Coronary artery (tissue), 2 donors: ENCODE data around the gene RPS6KA2.

Experiments used
- DNase-seq: peaks from one replicate; pipeline ENCODE4 v3.0.0-alpha.2; 2017; ENCODE audit warnings: low spot score
- H3K27ac ChIP-seq, 2 donors: fragments of 200-600 bp; sonication (generic); one replicate each; pipeline ENCODE4 v1.5.1; 2016 to 2019
- H3K4me3 ChIP-seq: fragments of 200-600 bp; sonication (generic); 2 replicates; pipeline ENCODE4 v1.5.1; 2016; ENCODE audit warnings: mild to moderate bottlenecking, moderate library complexity
- TF ChIP-seq, protein P1 (sequence below): fragments of 200-600 bp; sonication (generic); IDR thresholded peaks from one replicate; pipeline ENCODE4 v1.5.1; 2019; ENCODE audit warnings: antibody characterized with exemption

RPS6KA2 gene

DNA sequence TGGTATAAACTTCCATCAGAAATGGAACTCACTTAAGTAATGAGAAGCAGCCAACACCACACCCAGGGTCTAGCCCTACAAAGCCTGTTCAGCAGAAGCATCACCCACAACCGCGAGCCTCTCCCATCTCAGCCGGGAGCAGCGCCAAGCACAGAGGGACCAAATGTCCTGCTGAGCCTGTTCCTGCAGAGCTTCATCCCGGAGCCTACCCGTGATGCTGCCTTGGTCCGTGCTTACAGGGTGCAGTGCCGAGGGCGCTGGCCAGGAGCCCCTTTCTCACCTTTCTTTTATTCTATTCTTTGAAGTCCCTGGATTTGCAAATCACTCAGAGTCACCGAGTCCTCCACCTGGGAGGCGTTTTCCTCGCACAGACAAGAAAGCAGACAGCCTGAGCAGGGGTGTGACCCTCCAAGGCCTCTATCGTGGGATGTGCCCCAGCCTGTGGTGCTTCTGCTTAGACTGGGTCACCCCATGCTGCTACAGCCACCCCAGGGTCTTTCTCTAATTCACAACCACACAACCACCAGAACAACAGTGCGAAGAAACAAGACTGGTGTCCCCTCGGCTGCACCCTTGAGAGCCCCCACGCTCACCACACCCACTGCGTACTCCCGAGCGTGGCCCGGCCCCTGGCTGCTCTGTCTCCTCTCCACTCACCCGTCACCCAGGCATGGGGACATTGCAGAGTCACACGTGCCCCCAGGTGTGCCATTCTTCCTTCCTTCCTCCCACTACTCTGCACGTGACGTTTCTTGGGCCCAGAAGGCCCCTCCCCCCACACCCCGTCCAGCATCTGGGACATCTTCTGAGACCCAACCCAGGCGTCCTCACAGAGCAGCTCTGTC is 152.1 kb downstream of the RPS6KA2 start:
- H3K4me3 ChIP-seq, result no peak overlapping the region
- DNase-seq, result no peak
- no peak overlapping the region for H3K27ac ChIP-seq
- TF ChIP-seq, protein P1, sequence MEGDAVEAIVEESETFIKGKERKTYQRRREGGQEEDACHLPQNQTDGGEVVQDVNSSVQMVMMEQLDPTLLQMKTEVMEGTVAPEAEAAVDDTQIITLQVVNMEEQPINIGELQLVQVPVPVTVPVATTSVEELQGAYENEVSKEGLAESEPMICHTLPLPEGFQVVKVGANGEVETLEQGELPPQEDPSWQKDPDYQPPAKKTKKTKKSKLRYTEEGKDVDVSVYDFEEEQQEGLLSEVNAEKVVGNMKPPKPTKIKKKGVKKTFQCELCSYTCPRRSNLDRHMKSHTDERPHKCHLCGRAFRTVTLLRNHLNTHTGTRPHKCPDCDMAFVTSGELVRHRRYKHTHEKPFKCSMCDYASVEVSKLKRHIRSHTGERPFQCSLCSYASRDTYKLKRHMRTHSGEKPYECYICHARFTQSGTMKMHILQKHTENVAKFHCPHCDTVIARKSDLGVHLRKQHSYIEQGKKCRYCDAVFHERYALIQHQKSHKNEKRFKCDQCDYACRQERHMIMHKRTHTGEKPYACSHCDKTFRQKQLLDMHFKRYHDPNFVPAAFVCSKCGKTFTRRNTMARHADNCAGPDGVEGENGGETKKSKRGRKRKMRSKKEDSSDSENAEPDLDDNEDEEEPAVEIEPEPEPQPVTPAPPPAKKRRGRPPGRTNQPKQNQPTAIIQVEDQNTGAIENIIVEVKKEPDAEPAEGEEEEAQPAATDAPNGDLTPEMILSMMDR, result no peak

DNA sequence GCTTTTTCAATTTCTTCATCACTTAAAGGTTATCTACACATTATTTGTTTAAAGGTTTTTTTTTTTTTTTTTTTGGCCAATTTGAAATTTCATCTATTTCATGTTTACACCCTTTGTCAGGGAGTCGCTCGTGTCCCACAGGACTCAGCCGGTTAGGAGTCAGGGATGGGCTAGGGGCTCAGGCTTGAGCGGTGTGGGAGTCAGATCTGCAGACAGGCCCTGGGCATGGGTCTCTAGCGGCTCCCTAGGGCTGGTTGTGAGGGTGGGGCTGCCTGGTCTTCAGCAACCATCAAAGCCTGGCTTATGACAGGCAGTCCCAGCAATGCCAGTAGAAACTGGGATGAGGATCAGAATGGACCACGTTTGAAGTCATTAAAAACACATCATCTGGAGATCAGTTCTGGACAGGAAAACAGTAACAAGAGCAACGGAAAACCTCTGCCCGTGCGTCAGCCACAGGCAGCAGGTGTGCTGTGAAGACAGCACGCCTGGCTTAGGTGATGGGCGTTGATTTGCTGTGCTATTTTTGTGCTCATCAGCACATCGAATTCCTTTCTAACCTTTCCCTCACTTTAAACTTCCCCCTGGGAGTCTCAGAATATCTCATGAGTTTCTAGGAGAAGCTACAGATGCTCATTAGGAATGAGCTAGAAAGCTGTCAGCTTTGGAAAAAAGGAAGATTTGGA is 153.0 kb downstream of the RPS6KA2 start:
- no peak overlapping the region for H3K27ac ChIP-seq

DNA sequence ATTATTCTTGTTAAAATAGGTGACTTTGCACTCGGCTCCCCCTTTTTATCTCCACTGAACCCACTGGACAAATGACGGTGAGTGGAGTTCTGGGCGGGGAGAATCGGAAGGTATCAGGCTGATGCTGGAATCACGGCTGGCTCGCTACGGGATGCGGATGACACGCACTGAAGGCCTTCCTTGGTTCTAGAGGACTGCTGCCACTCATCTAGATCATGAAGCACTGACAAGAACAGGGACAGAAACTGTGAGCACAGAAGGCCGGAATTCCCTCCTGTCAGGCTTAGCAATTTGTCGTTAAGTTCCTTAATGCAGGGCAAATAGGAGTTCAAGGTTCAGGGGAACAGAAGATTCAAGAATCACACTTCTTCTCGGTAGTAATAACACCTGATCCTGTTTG is 154.4 kb downstream of the RPS6KA2 start:
- DNase-seq, result no peak
- no peak overlapping the region for H3K4me3 ChIP-seq
- no peak overlapping the region for H3K27ac ChIP-seq

More for the DNA sequence above, 153.0 kb downstream of the RPS6KA2 start:
- TF ChIP-seq, protein P1, result no peak
- DNase-seq, result no peak
- no peak overlapping the region for H3K4me3 ChIP-seq

DNA sequence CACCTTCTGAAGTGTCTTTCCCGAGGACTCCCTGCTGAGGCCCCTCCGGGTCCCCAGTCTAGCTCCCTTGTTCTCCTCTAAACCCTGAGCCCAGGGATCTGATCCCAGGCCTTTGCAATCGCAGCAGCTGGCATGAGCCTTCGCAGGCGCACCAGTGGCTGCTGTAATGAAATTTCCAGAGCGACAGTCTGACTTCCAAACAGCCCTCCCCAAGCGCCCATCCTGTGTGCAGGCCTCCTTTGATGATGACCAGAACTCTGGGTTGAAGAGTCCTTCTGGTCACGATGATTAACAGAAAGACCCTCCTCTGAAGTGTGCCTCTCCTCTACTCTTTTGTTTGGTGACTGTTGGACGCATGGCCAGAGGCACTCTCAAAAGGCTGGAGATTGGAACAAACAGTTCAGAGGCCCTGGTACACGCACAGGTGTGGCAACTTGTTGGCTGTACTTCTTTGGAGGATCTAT is 155.2 kb downstream of the RPS6KA2 start:
- TF ChIP-seq, protein P1, result no peak
- Histone ChIP-seq H3K27ac (no peak overlapping the region), H3K4me3 (no peak overlapping the region)
- no peak for DNase-seq

More for the DNA sequence above, 154.4 kb downstream of the RPS6KA2 start:
- TF ChIP-seq, protein P1, result no peak

DNA sequence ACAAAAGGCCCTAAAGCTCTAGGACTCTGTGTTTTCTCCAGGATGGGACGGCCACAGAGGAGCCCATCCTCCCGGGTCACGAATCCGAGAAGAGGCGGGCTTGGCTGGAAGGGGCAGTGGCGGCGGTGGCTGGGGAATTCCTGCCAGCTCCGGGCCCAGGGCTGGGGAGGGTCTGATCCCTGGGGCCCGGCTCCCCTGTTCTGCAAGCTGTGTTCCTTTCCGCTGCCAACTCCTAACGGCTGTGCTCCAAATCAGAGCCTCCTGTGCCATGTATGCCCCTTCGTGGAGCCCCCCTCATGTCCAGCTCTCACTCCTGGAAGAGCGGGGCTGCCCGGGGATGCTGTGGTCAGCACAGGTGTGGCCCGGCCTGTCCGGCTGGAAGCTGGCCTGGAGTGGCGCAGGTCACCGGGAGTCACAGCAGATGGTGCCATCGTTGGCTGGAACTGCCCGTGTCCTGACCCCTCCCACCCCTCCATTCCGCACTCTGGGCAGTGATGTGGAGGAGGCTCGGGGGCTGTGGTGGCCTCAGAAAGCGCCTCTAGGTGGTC is 156.1 kb downstream of the RPS6KA2 start:
- H3K4me3 ChIP-seq, result no peak overlapping the region
- no peak overlapping the region for H3K27ac ChIP-seq
- TF ChIP-seq, protein P1, result no peak
- no peak for DNase-seq

DNA sequence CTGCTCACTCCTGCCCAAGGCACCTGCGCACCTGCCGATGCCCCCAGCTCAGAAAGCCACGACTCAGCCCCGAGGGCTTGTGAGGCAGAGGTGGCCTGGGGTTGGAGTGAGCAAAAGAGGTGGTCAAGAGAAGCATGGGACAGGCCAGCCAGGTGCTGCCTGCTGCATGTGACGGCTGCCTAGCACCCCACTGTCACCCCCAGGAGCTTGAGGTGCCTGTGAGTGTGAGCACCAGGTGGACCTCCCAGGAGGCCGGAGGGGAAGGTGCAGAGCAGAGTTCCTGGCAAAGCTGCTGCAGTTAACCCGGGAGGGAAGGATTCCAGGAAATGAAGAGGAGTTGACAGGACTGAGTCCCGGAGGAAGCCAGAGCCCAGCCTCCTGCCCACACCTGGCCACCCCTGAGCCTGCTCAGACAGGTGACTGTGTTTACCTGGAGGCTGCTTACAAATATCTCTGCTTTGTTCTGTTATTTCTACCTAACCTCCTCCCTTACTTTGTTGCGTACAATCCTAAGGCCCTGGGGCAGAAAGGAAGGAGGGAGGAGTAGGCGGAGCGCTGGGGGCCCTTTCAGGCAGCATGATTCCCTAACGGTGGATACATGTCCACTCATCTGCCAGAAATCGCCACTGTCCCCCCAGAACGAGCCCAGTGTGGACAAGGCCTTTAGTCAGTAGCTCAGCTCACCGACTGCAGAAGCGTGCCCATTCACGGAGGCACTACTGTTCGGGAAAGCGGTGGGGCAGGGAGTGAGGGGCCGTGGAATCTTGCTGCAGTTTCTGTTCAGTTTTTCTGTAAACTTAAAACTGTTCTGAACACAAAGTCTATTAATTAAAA is 156.8 kb downstream of the RPS6KA2 start:
- DNase-seq, result no peak
- H3K27ac ChIP-seq, result no peak overlapping the region
- H3K4me3 ChIP-seq, result no peak overlapping the region
- TF ChIP-seq, protein P1, result no peak
